A204.1 (cell line): ENCODE data around the gene CD34.
"Not testable (repeated sequence)": the region's sequence is repeated elsewhere in the genome, so short reads cannot be mapped to it uniquely, and the experiment has no call there.

ENCODE experiments used
- FAIRE-seq: peaks from 2 replicates; lab custom pipeline; 2012; peaks lifted over from hg19 to GRCh38; lab: Jason Lieb, UNC

Gene CD34

DNA sequence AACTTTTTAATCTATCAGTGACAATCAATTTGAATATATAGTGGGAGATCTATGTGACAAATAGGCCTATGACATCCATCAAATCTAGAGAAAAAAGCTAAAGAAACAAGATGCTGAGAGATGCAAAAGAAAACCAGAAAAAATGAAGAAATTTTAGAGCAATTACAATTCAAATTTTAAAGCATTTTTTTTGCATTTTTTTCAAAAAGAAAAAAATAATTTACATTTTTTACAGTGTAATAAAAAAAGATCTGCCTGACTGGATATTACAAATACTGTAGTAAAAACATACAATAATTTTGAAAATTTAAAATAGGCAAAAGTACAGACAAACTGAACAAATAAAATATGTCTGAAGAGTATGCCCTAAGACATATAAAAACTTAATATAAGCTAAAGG is 14.4 kb downstream of the CD34 start:
- FAIRE-seq = no peak

GRCh38 chr1:207894704-207895103 is 16.2 kb downstream of the CD34 start:
- no peak for FAIRE-seq

DNA sequence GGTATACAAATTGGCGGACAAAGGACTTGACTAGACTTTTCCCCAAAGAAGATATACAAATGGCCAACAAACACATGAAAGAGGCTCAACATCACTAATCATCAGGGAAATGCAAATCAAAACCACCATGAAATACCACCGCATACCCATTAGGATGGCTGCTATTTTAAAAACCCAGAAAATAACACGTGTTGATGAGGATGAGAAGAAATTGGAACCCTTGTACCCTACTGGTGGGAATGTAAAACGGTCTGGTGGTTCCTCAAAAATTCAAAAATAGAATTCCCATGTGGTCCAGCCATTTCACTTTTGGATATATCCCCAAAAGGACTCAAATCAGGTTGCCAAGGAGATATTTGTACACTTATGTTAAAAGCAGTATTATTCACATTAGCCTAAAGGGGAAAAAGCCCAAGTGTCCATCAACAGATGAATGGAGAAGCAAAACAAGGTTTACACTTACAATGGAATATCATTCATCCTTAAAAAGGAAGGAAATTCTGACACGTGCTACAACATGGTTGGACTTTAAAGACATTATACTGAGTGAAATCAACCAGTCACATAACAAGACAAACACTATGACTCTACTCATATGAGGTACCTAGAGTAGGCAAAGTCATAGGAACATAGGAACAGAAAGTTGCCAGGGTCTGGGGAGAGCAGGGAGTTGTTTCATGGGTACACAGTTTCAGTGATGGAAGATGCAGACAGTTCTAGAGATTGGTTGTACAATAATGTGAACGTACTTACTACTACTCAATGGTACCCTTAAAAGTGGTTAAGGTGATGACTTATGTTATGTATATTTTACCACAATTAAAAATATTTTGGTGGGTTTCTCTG is 17.0 kb downstream of the CD34 start:
- FAIRE-seq = no peak

DNA sequence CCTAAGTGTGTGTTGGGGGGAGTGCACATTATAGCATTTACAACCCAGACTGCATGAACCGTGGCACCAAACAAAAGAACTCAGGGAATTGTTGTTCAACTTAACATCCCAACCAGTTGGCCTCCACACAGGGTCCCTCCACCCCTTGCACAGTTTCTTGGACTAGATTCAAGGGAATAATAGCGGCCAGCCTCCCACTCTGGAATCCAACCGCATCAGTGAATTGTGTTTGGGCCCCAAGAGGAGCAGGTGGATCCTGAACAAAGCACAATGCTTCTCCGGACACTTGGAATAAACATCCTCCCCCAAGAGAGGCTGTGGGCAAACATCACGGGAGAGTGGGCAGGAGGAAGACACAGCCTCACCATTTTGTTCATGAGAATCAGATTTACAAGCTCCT is 18.2 kb downstream of the CD34 start:
- no peak for FAIRE-seq

- no peak for FAIRE-seq
Measured at GRCh38 chr1:207891148-207891547, 19.8 kb downstream of the CD34 start.

GRCh38 chr1:207890136-207890738 is 20.7 kb downstream of the CD34 start:
- FAIRE-seq = no peak

DNA sequence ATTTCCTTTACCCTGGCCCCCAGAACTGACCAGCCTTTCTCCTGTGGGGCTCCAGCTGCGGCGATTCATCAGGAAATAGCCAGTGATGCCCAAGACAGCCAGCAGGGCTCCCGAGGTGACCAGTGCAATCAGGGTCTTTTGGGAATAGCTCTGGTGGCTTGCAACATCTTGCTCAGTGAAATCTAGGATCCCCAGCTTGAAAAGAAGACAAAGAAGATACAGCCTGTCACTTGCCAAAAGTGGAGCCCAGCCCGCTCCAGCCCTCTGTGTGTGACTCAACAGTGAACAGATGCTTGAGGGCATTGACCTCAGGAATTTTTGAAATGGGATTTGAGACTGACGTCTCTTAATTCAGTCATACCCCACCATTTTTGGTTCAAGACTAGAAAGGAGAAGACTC is 22.3 kb downstream of the CD34 start:
- FAIRE-seq = no peak

- no peak for FAIRE-seq
Measured at GRCh38 chr1:207887542-207888201, 23.3 kb downstream of the CD34 start.

DNA sequence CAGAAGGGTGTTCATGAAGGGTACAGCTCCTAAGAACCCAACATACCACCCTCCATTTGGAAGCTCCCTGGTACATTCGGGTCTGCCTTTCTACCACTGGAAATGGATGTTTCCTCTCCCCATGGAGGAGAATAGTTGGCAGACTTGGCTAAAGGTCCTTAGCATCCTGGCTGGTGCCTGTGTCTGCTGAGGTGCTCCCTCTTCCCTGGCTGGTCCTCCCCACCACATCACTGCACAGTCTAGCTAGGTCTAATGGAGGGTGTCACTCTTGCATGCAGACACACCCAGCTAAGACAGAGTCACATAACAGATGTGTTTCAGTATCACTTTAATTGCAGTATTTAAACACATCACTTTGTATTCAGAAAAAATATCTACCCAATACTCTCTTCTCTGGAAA is 24.7 kb downstream of the CD34 start:
- no peak for FAIRE-seq

DNA sequence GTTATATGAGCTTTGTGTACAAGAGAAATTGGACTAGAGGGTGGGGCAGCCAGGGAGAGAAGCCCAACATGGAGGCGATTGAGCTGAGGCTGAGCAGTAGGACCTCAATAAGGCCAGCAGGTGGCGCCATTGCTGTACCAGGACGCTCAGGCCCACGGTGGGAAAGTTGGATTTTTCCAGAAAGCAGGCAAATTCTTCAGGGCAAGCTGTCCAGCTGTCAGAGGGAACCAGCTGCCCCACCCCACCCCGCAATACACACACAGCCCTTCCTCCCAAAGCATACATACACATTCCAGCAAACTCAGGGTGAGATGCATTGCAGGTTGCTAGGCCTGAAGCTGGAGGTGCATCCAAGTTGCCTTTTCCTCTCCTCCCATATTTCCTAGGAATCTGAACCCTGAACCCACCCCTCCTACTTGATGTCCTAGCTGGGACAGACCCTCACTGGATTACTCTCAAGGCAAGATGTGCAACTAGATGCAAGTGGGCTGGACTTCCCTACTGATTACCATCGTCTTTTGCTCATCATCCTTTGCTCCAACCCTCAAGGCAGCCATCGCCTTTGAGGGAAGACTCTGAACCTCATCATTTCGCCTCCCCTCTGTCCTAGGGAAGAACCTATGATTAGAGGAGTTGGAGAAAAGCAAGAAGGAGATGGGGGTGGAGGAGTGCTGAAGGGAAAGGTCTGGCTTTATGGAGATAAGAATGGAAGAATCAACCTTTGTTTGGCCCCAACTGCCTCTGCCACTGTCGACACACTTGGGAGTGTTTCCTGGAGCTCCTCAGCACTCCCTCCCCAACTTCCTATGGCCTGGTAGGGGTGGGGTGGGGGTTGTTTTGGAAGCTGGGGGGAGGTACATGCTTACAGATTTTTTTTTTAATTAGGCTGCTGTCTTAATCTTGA is 25.5 kb downstream of the CD34 start:
- no peak for FAIRE-seq

GRCh38 chr1:207884266-207885029 is 26.5 kb downstream of the CD34 start:
- FAIRE-seq = no peak

DNA sequence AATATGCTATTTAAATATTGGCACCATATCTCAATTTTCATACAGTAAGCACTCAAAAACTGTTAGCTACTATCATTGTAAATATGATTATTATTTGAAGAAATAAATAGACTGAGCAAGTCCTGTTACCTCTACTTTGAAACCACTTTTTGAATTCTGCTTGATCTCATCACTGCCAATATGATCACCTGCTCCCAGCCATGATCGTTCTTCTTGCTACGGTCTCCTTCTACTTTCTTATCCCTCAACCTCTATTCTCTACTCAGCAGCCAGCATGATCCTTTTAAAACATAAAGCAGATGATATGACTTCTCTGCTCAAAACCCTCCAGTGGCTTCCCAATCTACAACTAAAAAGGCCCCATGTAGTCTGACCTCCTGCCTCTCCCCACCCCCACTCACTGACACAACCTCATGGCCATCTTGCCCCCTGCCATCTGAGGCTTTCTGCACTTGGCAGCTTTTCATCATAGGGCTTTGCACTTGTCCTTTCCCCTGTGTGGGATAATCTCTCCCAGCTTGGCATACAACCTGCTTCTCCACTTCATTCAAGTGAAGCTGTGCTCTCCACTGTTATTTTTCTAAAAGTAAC is 27.2 kb downstream of the CD34 start:
- no peak for FAIRE-seq

DNA sequence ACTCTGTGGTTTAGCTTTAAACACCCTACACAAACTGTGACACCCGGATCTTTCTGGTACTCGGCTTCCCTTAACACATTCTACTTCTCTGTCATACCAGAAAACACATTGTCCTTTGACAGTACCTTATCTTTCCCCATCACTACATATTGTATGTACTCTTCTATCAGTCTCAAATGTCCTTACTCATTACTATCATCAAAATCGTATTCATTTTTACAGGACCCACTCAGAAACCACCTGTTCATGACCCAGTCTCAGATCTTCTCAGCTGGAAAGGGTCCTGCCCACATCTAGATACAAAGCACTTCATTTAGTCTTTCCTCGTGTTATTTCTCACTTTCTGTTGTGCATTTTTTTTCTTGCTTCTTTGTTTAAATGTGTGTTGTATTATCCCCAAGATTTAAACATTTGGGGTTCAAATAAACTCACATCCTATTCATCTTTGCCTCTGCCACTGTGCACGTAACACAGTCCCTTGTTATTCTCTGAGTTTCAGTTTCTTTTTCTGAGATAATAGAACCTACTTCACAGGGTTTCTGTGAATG is 27.7 kb downstream of the CD34 start:
- FAIRE-seq = no peak

DNA sequence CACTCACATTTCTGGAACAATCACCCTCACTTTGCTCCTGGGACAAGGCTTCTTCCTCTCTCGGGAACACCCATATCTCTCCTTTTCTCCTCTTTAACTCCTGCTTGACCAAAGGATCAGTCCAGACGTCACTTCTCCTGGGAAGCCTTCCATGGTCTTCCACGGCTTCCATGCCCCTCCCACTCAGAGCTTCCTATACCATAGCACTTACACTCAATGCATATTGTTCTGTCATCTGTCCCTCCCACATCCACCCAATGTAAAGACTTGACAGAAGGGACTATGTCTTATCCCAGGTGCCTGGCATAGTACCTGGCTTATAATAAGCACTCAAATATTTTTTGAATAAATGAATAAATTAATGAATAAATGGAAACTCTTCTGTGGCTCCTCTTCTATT is 28.2 kb downstream of the CD34 start:
- no peak for FAIRE-seq

DNA sequence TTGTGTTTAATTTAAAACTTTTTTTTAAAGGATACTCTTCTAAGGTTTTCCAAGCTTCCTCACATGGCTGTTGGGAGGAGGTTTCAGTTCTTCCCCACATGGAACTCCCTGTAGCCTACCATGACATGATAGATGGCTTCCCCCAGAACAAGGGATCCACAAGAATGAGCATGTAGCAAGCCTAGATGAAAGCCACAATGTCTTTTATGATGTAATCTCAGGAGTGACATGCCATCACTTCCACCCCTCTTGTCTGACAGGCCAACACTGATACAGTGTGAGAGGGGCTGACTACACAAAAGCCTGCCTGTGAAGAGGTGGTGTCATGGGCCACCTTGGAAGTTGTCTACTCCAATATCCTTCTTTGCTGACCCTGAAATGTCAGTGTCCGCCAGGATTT is 32.0 kb downstream of the CD34 start:
- no peak for FAIRE-seq

DNA sequence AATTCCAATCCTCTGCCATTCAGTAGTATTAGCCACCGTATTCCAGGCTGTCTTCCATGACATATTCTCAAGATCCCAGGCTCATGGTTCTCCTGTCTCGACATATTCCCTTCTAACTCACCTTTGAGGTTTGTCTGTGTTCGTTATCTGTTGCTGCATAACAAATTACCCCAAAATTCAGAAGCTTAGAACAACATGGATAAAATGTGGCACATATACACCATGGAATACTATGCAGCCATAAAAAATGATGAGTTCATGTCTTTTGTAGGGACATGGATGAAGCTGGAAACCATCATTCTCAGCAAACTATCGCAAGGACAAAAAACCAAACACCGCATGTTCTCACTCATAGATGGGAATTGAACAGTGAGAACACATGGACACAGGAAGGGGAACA is 33.0 kb downstream of the CD34 start:
- not testable (repeated sequence) for FAIRE-seq

DNA sequence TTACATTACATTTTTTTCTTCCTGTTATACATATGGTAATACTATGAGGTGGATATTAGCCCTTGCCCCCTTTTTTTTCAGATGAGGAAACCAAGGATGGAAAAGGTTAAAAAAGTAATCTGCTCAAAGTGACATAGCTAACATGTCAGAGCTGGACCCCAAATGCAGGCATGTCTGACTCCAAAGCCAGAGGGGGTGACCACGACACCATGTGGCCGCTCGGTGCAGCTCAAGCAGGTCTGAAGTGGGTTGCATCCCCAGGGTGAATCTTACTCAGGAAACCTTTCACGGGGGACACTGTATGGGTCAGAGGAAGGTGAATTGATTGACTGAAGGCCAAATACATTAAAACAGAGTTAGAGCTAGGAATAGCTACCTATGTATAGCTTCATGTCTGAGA is 34.8 kb downstream of the CD34 start:
- no peak for FAIRE-seq

DNA sequence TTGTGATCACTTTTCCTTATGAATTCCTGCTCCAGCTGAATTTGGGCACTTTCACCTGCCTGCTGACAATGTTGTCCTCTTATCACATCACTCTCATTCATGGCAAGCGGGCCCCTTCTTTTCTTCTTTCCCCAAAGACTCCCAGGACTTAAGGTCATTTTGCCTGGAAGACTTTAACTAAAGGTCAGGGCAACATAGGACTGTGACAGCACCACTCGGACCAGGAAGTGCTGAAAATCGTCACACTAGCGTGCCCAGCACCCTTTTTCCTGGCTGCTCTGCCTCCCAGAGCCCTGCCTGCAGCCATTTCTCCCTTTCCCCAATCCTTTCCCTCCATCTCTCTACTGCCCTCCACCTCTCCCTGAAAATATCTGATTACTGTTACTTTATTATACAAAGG is 35.4 kb downstream of the CD34 start:
- no peak for FAIRE-seq

- no peak for FAIRE-seq
Measured at GRCh38 chr1:207873055-207873890, 37.7 kb downstream of the CD34 start.

DNA sequence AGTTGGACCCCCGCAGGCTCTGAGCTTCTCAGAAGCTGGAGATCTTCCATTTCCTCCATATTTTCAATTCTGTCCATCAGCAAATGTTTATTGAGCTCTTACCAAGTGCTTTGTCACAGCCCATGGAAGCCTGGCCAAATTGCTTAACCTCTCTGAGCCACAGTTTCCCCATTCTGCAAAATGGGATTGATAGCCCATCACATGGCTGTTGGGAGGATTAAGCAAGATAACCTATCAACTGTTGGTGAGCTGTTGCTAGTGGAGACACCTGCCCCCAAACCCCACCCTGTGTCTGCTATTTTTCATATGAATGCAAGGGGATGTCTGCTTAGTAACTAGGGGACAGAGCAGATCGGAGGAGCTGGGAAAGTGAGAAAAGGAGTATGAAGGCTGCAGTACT is 38.3 kb downstream of the CD34 start:
- FAIRE-seq = no peak
